ENCODE measurements around the gene HERC4. TPM values are rescaled to one million over a fixed set of nuclear protein-coding genes. Genes with fewer than 3 reads are reported as not detected.

The HERC4 gene
- total RNA-seq, 1 experiment from 2014 or later = 36.5 TPM

- H3K36me3 ChIP-seq (ENCODE audit: control insufficient read depth in 1 of 2, insufficient read depth in 2 of 2, low read length in 2 of 2) = no peaks in the 10 kb centered on the region
- no peak for DNase-seq (ENCODE audit: low read depth, low spot score)
- intact Hi-C loops (cut with micrococcal nuclease) = no loop called here
- RAD21 ChIA-PET (ENCODE audit: low non-redundant PET in 1 of 2, low total read pairs in 2 of 2, uncharacterized antibody in 2 of 2, unreplicated experiment in 2 of 2) = no interaction called here
- no peak for TF ChIP-seq EZH2 (IDR thresholded peaks at IDR 0.05)
- TF ChIP-seq POLR2A (IDR thresholded peaks at IDR 0.05; ENCODE audit: borderline replicate concordance, extremely low read depth, insufficient read depth, insufficient read length) = no peak
- no peak for TF ChIP-seq ZBTB33 (IDR thresholded peaks at IDR 0.05; ENCODE audit: extremely low read depth, insufficient replicate concordance, low read length)
- no peak for TF ChIP-seq ZNF274 (IDR thresholded peaks at IDR 0.05; ENCODE audit: low read depth, low read length)
- BruUV-seq (replicated peaks) = no TSS peak
- no peaks in the 10 kb centered on the region for H3K27me3 ChIP-seq (ENCODE audit: insufficient read depth, low read length)
- H3K79me2 ChIP-seq (ENCODE audit: insufficient read depth, low read length) = no peaks in the 10 kb centered on the region
- H3K9ac ChIP-seq (ENCODE audit: low read length) = no peak overlapping the region
- CTCF ChIA-PET = interaction anchor here (0.9 kb wide), 1 partner anchor 66 kb away, joined by 3 read pairs; no protein-coding TSS in a partner anchor
- POLR2A ChIA-PET = interaction anchor here (1.4 kb wide), 1 partner anchor 10 kb away, joined by 3 read pairs; no protein-coding TSS in a partner anchor
- no peaks in the 10 kb centered on the region for H3K9me2 ChIP-seq (ENCODE audit: insufficient read depth)
- ATAC-seq = no peak
- no peaks in the 10 kb centered on the region for H4K20me1 ChIP-seq (ENCODE audit: insufficient read depth)
- no peak overlapping the region for H3K4me2 ChIP-seq (ENCODE audit: low read length)
- H3K4me1 ChIP-seq (ENCODE audit: control insufficient read depth in 1 of 2, insufficient read depth in 2 of 2, low read length in 2 of 2) = peaks cover 31 to 81% of the 10 kb centered on the region in 2 experiments
- no peaks in the 10 kb centered on the region for H3K9me3 ChIP-seq (ENCODE audit: control insufficient read depth in 1 of 2, insufficient read depth in 1 of 2, low read depth in 1 of 2, low read length in 2 of 2)
- H2AFZ ChIP-seq (ENCODE audit: low read depth, low read length, poor library complexity, severe bottlenecking) = no peak overlapping the region
- H3K4me3 ChIP-seq (replicated peaks in 1 of 2; ENCODE audit: low read depth in 1 of 2, low read length in 2 of 2) = no peak overlapping the region
- H3K27ac ChIP-seq (ENCODE audit: low read depth, low read length) = no peak overlapping the region
Measured at GRCh38 chr10:68090586-68090985, 15.5 kb upstream of the HERC4 start.

DNA sequence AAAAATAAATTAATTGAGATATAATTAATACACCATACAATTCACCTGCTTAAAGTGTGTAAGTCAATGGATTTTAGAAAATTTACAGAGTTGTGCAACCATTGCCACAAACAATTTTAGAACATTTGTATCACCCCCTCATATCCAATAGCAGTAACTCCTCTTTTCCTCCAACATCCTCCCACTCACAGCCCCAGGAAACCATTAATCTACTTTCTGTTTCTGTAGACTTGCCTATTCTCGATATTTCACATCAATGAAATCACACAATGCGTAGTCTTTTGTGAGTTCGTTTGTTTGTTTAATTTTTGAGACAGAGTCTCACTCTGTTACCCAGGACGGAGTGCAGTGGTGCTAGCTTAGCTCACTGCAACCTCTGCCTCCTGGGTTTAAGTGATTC lies 13.7 kb upstream of the HERC4 start:
- H3K79me2 ChIP-seq (ENCODE audit: insufficient read depth, low read length) = no peaks in the 10 kb centered on the region
- no TSS peak for BruUV-seq (replicated peaks)
- TF ChIP-seq ATF3 (IDR thresholded peaks at IDR 0.05) (no peak), EGR1 (IDR thresholded peaks at IDR 0.05; ENCODE audit: low read depth) (no peak), SRF (IDR thresholded peaks at IDR 0.05; ENCODE audit: low read depth) (no peak), REST (IDR thresholded peaks at IDR 0.05; ENCODE audit: low read depth) (no peak)
- TF ChIP-seq, protein P1, sequence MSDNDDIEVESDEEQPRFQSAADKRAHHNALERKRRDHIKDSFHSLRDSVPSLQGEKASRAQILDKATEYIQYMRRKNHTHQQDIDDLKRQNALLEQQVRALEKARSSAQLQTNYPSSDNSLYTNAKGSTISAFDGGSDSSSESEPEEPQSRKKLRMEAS (IDR thresholded peaks at IDR 0.05) = no peak

More for the DNA sequence above, 13.7 kb upstream of the HERC4 start:
- H2AFZ ChIP-seq (ENCODE audit: low read depth, low read length, poor library complexity, severe bottlenecking) = peak overlapping the region; percentile 31
- H3K27ac ChIP-seq (ENCODE audit: low read depth, low read length) = no peak overlapping the region
- H3K9me2 ChIP-seq (ENCODE audit: insufficient read depth) = no peaks in the 10 kb centered on the region
- H3K4me1 ChIP-seq (ENCODE audit: control insufficient read depth in 1 of 2, insufficient read depth in 2 of 2, low read length in 2 of 2) = peaks cover 15 to 68% of the 10 kb centered on the region in 2 experiments
- ChIA-PET CTCF (interaction anchor here (1.6 kb wide), 1 partner anchor 8 kb away, joined by 7 read pairs; no protein-coding TSS in a partner anchor), POLR2A (no interaction called here), RAD21 (ENCODE audit: low non-redundant PET in 1 of 2, low total read pairs in 2 of 2, uncharacterized antibody in 2 of 2, unreplicated experiment in 2 of 2) (no interaction called here)
- H3K9ac ChIP-seq (ENCODE audit: low read length) = no peak overlapping the region
- no peak for ATAC-seq
- no peaks in the 10 kb centered on the region for H4K20me1 ChIP-seq (ENCODE audit: insufficient read depth)
- H3K9me3 ChIP-seq (ENCODE audit: control insufficient read depth in 1 of 2, insufficient read depth in 1 of 2, low read depth in 1 of 2, low read length in 2 of 2) = no peaks in the 10 kb centered on the region
- no peaks in the 10 kb centered on the region for H3K27me3 ChIP-seq (ENCODE audit: insufficient read depth, low read length)
- no peak for DNase-seq (ENCODE audit: low read depth, low spot score)
- H3K4me2 ChIP-seq (ENCODE audit: low read length) = 0 out of 2 replicates have a peak overlapping the region, but pooled peaks have one; percentile 15
- H3K36me3 ChIP-seq (ENCODE audit: control insufficient read depth in 1 of 2, insufficient read depth in 2 of 2, low read length in 2 of 2) = no peaks in the 10 kb centered on the region
- H3K4me3 ChIP-seq (replicated peaks in 1 of 2; ENCODE audit: low read depth in 1 of 2, low read length in 2 of 2) = no peak overlapping the region
- intact Hi-C loops (cut with micrococcal nuclease) = no loop called here
